Stimulated activated CD4-positive, alpha-beta T cell treated with anti-CD3 and anti-CD28 coated beads, TNF-alpha, amount 100 ng/mL, for 4 hours (primary cell): ENCODE measurements around the gene COL4A1.

Experiments used
- DNase-seq, 3 experiments: peaks; one replicate each; pipeline ENCODE4 v3.0.0-alpha.2; 2020; ENCODE audit warnings: low read depth in 3 of 3

The COL4A1 gene

GRCh38 chr13:110197471-110197870 is 109.5 kb downstream of the COL4A1 start:
- no peak for DNase-seq

GRCh38 chr13:110197026-110197425 is 109.9 kb downstream of the COL4A1 start:
- DNase-seq, result no peak

GRCh38 chr13:110195547-110196485 is 111.1 kb downstream of the COL4A1 start:
- DNase-seq, result no peak

GRCh38 chr13:110194451-110194850 is 112.5 kb downstream of the COL4A1 start:
- no peak for DNase-seq

- no peak for DNase-seq
These were observed 113.5 kb downstream of the COL4A1 start for GRCh38 chr13:110193491-110193890.

- DNase-seq, result no peak
These were observed 114.5 kb downstream of the COL4A1 start for GRCh38 chr13:110192472-110192871.

- DNase-seq, result no peak
These were observed 119.3 kb downstream of the COL4A1 start for GRCh38 chr13:110187641-110188161.

- DNase-seq, result no peak
These were observed 120.6 kb downstream of the COL4A1 start for GRCh38 chr13:110186231-110186855.

- DNase-seq, result no peak
These were observed 121.3 kb downstream of the COL4A1 start for GRCh38 chr13:110185696-110186095.

- DNase-seq, result no peak
These were observed 123.0 kb downstream of the COL4A1 start for GRCh38 chr13:110183910-110184309.

- DNase-seq, result no peak
These were observed 124.5 kb downstream of the COL4A1 start for GRCh38 chr13:110182461-110182860.

- no peak for DNase-seq
These were observed 125.0 kb downstream of the COL4A1 start for GRCh38 chr13:110182003-110182402.

GRCh38 chr13:110179857-110180147 is 127.2 kb downstream of the COL4A1 start:
- no peak for DNase-seq

- no peak for DNase-seq
These were observed 127.7 kb downstream of the COL4A1 start for GRCh38 chr13:110179116-110179856.

- no peak for DNase-seq
These were observed 129.2 kb downstream of the COL4A1 start for GRCh38 chr13:110177790-110178189.

- no peak for DNase-seq
These were observed 130.5 kb downstream of the COL4A1 start for GRCh38 chr13:110176431-110176830.

GRCh38 chr13:110173247-110173818 is 133.6 kb downstream of the COL4A1 start:
- no peak for DNase-seq

- no peak for DNase-seq
These were observed 136.1 kb downstream of the COL4A1 start for GRCh38 chr13:110170882-110171281.

GRCh38 chr13:110170020-110170790 is 136.8 kb downstream of the COL4A1 start:
- no peak for DNase-seq

- DNase-seq, result no peak
These were observed 137.7 kb downstream of the COL4A1 start for GRCh38 chr13:110168999-110169933.
